GM12892 (cell line): Measurements from ENCODE around the gene L3MBTL1.

Experiments
- POLR2A ChIP-seq: IDR thresholded peaks from 2 replicates; pipeline ENCODE4 v1.6.1; 2011; ENCODE audit warnings: low read depth, low read length, control low read depth
- POLR2AphosphoS5 ChIP-seq: IDR thresholded peaks from 2 replicates; pipeline ENCODE4 v1.6.1; 2011; ENCODE audit warnings: low read depth, low read length, control low read depth
- TAF1 ChIP-seq: IDR thresholded peaks from 2 replicates; pipeline ENCODE4 v1.6.1; 2011; ENCODE audit warnings: low read depth, mild to moderate bottlenecking, control low read depth, low read length, borderline replicate concordance

DNA sequence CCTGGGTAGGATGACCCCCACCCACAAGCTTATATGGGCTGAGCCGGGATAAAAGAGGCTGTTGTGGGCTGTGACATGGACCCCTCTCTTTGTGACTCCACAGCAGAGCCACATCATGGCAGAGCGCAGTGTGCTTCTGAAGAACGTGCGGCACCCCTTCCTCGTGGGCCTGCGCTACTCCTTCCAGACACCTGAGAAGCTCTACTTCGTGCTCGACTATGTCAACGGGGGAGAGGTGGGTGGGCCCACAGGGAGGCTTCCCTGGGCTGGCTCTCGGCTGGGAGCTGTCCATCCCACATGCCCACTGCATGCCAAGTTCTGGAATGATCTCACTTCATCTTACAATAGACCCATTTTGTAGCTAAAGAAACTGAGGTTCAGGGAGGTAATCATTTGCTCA is 61.8 kb downstream of the L3MBTL1 start:
- TF ChIP-seq POLR2A (no peak), POLR2AphosphoS5 (no peak), TAF1 (no peak)
